NCI-H2227 (cell line): ENCODE results near the gene RNF149.

Experiments used
- DNase-seq: peaks from one replicate; lab custom pipeline; 2025; ENCODE audit not compliant: unreplicated experiment; lab: John Stamatoyannopoulos, UW

The RNF149 gene

DNA sequence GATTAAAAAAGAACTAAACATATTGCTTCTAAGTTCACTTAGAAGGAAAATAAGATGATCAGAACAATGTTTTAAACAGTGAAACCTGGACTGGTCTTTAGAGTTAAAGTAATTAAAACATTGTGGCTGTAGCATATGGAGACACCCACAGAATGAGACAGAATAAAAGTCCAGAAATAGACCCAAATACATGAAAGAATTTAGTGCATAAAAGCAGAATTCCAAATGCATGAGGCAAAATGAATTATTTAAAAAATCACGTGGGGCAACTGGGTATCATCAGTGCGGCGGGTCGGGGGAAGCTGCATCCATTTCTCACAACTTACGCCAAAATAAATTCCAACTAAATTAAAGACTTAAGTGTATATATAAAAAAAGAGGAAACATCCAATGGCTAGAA lies 12.1 kb downstream of the RNF149 start:
- DNase-seq: no peak

DNA sequence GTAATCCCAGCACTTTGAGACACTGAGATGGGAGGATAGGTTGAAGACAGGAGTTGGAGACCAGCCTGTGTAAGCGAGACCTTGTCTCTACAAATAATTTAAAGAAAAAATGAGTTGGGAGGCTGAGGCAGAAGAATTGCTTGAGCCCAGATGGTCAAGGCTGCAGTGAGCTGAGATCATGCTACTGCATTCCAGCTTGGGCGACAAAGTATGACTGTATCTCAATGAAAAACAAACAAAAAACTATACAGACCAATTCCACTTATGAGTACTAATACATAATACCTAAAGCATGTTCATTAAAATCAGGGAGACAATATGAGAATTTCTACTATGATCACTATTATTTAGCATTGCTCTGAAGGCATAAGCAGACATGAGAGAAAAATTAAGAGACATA lies 12.6 kb downstream of the RNF149 start:
- no peak for DNase-seq

DNA sequence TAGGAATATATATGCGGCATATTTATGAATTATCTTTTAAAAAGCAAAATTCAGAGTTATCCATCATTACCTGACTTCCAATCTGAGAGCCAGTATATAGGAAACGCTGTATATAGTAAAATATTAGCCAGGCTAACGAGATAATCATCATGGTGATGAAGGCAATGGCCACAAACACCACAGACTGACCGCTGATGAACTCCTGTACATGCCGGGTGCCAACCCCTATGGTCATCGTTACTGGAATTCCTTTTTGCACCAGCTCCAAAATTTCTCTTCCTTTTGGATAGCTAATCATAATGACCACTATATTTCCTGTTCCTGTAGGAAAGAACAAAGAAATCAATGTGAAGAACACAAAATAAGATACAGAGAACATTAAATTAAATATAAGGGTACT lies 13.6 kb downstream of the RNF149 start:
- DNase-seq: no peak

DNA sequence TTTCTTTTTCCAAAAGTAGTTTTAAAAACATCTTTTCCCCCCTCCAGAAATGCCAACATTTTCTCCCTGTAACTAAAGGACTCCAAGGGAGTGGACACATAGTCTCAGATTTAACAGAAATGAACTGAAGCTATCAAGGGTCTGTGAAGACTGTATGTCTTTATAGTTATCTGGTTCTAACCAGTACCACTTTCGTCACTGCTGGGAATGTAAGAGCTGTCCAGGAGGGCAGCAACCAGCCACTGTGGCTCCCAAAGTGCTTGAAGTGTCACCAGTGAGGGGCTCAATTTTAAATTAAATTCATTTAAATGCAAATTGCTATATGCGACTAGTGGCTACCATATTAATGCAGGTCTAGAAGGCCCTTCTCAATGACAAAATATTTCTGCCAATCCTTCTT lies 15.0 kb downstream of the RNF149 start:
- DNase-seq: no peak

DNA sequence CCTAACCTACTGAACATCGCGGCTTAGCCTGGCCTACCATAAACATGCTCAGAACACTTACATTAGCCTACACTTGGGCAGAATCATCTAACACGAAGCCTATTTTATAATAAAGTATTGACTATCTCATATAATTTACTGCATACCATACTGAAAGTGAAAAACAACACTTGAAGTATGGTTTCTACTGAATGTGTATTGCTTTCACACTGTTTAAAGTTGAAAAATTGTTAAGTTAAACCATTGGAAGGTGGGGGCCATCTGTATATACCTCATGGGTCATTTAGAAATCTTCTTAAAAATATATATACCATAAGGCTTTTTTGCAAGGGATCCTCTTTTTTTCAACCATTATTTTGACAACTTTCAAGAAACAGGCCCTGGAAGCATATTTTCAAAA lies 16.5 kb downstream of the RNF149 start:
- no peak for DNase-seq

DNA sequence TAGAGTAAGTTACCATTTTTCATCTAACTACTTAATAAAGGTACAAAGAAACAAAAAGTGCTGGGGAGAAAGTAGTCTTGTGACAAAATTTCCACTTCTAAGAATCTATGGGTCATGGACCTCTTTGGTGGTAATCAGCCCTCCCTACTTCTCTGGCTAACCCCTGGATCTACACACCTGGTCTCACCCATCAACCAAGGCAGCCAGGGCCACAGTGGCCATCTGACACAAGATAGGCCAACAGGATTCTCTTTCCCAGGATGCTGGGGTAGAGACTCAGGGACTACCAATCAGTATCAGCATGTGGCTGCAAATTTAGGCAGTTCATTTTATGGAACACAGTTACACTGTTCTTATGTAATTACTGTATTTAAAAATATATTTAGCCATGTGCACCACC lies 17.8 kb downstream of the RNF149 start:
- DNase-seq: no peak

DNA sequence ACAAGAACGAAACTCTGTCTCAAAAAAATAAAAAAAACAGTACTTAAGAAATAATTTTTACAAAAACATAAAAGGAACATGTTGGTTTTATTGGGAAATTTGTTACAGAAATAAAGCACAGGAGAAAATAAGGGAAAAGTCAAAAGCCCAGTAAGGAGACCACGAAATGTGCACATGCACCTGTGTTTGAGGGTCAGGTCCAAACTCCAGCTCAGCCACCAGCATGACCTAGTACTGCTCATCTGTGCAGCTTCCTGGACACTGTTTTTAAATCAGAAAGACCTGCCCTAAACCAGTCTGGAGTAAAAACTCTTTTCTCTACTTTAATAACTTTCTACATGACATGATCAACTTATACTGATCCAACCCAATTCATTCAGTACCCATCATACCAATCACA lies 21.2 kb downstream of the RNF149 start:
- no peak for DNase-seq

DNA sequence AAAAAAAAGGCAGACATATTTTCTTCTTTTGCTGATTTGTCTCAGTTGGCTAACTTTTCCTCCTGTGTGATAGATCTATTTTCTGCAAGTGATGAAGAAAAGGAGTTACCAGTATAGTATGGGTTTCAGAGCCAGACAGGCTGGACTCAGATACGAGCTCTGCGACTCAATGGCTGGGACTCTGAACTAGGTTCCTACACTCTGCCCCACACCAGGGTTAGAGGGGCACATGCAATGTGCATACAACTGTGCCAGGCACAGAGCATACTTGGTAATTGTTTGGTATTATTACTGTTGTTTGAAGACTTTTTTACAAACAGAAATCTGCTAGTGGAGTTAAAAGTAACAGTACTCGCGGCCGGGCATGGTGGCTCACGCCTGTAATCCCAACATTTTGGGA lies 21.8 kb downstream of the RNF149 start:
- DNase-seq: no peak

DNA sequence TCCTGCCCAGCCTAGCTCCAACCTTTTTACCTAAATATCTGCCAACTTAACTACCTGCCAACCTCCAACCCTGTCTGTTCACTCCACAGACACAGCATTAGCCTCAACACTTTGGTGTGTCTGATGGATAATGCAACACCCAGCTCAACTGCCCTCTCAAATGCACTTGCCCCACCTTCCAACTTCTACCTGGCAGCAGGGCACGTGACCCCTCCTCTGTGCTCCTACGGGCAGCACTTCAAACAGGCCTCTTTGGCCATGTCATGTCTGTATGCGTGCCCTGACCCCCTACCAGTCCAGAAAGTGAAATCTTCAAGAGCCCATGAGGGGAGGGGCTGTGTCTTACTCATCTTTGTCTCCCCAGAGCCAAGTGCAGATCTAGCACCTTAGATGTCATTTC lies 25.5 kb downstream of the RNF149 start:
- no peak for DNase-seq

DNA sequence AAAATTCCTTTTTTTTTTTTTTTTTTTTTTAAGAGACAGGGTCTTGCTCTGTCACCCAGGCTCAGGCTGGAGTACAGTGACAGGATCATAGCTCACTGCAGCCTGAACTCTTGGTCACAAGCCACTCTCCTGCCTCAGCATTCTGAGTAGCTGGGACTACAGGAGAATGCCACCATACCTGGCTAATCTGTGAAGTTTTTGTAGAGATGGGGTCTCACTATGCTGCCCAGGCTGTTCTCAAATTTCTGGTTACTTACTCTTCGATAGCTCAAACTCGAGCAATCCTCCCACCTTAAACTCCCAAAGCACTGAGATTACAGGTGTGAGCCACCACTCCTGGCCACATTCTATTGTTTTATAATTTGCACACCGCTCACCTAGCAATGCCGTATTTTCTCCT lies 27.0 kb downstream of the RNF149 start:
- no peak for DNase-seq

DNA sequence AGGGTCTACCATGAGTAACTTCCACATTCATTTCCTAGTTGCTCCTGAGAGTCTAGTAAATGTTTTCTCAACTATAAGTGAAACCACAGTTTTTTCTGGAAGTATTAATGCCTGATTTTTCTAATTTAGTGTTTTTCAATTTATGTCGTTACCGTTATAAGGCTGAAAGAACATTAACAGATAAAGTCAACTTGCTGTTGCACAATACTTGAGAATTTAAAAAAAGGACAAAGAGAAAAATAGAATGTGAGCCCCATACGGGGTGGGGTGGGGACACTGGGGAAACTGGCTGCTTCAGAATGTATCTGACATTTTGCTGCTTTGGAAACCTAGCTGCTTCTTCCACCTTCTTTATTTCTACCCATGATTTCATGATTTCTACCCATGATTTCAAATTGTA lies 29.6 kb downstream of the RNF149 start:
- DNase-seq: no peak

DNA sequence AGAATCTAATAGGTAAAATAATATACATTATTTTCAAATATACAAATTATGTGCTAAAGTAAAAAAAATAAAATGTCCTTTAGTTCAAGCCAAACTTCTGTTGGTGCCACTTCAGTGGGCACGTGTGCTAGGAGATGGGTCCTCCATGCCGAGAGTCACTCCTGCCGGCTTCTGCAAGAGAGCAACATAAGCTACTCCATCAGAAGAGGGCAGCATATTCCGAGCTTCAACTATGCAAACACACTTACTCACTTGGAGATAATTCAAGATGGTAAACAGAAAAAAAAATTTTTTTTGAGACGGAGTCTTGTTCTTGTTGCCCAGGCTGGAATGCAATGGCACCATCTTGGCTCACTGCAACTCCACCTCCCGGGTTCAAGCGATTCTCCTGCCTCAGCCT lies 31.4 kb downstream of the RNF149 start:
- DNase-seq: no peak

DNA sequence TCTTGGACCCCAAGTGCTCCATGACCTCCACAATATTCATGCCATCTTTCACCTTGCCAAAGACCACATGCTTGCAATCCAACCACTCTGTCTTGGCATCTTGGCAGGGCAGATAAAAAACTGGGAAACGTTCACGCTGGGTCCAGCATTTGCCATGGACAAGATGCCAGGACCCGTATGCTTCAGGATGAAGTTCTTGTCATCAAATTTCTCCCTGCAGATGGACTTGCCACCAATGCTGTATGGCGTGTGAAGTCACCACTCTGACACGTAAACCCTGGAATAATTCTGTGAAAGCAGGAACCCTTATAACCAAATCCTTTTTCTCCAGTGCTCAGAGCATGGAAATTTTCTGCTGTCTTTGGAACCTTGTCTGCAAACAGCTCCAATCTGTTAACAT lies 34.4 kb downstream of the RNF149 start:
- DNase-seq: no peak

DNA sequence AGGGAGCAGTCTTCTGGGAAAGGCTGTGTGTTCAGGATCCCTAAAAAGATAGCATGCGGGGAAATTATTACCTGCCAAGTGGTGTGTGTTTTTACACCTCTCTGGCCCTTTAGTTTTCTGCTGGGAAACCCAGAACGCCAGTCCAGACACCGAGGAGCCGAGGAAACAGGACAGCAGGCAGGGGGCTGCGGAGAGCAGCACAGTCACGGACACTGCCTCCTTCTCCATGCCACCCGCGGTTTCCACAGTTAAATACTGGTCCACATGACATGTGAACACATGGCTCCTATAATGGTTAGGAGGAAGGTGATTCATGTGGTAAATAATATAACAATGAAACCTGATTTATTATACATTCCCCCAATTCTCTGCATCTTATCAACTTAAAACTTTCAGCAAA lies 35.4 kb downstream of the RNF149 start:
- no peak for DNase-seq

DNA sequence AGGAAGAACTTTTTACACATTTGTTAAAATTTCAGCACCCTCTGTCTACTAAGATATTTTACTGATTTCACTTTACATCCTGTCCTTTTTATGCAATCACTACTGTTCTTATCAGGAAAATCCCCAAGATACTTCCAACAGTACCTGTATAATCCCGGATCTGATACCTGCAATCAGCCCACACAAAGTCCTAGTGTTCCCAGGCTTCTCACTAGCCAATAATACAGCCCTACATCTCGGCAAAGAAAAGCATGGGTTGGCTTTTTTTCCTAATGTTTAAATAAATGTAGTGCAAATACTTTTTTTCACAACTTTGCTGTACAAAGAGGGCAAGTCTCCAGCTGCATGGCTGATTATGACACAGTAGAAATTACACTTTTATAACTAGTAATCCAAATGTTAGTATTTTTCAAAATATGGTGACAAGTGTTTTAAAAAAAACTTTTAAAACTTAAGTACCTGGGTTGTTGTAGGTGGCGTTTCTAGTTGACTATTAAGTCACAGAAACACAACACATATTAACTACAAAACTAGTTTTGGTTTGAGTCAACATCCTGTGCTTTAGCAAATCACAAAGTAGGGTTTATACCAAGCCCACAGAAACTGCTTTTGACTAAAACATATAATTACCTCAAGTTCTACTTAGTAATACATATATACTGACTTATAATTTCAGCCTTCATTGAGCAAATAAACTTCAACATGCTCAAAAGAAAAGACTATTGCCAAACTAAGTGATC lies 36.3 kb downstream of the RNF149 start:
- no peak for DNase-seq

DNA sequence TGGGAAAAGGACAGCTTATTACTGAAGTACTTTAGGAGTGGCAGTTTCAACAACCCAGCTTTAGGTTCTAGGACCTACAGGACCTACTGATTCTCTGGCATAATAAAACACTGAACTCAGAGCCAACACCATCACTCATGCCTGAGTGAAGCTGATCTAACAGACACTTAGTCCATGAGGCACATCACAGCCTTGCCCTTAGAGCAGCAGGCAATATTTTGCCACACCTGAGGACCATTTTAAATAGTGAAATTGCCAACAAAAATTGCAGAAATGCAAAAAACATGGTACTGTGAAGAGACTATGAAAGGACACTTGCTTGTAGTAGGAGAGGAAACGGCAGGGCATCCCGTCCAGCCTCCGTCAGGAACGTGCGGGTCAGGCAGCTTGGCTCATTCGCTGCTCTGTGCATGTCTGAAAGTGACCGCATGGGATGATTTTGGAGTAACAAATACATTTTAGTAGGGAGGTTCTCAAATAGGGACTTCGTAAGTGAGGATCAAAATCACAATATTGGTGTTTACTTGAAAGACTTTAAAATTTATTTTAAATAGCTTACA lies 37.7 kb downstream of the RNF149 start:
- DNase-seq: no peak

DNA sequence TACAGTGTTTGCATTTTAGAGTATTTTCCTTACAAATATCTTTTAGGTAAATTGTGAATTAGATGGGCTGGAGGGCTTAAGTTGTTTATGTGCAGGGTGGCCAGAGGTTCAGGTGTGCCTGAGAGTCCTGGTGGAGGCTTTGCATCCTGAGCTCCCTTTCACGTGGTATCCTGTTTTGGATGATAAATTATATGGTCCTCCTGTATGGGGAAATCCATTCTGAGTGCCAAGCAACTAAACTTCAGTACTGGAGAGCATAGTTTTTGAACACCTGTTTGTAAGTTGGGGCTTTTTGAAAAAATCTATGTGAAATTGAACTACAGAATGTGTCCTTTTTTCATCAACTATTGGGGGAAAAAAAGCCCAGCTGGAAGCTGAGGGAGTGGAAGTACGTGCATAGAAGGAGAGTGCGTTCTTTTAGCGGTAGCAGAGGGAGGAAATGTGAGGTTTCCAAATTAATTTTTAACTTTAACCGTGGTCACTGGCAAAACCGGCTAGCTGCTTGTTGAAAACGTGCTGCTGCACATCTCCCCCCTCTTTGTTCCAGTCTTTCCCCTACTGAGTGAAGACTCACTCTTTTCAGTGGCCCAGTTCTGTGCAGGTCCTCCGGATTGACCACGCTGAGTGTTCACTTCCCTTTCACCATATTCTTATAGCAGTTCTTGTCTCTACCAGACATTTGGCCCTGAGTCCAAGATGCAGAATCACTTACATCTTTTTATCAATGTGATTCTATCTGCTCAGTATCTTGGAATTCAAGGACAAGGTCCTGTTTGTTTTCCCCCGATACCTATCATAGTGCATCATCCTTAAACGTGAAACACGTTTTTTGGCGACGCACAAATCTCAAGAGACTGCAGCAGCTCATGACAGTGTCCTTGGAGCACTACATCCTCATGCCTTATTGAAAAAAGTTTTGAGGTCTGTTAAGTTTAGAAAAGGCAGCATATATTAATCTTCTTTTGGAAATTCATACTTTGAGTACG lies 40.5 kb downstream of the RNF149 start:
- DNase-seq: no peak

DNA sequence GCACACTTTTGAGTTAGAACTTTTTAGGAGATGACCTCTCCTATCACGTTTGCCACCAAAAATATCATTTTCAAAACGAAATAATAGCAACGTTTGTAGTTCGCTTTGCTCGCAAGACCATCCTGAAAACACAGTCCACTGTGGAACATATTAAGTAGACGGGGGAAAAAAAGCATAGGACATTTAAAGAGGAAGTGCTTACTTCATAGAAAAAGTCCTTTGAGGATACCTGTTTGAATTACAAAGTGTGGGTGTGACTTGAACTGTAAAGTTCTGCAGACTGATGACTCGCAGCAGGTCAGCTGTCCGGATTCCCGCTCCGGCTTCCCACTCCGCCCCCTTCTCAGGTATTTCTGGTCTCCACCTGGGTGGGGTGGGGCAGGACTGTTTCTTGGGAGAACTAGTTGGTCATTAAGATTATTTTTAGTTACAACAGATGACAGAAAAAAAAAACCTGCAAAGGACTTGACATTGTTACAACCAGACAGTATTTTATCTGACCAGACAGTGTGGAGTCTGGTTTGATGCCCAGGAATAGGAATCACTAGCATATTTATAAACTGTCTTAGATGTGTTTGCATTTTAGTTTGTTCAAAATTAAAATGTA lies 42.5 kb downstream of the RNF149 start:
- no peak for DNase-seq

DNA sequence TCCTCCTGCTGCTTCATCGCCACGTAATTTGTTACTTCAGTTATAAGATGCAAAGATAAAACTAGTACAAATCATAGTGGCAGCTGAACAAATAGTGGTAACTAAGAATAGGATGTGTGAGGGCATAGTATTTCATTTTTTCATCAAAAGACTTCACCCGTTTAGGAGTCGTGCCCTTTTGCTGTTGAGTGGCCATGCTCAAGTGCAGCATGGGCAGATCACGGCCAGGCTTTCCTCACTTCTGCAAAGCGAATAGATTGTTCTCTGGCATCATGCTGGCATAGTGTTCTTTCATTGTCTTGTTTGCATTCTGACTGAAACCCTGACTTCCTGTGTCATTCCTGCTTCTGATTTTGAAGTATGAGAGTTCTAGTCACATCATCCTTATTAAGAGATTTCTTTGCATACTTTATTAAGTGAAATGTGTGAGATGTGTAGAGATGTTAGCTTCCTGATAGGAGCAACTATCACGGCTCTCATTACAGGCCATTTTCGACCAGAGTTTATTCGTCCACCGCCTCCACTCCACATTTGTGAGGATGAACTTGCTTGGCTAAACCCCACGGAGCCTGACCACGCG lies 44.1 kb downstream of the RNF149 start:
- DNase-seq: no peak

DNA sequence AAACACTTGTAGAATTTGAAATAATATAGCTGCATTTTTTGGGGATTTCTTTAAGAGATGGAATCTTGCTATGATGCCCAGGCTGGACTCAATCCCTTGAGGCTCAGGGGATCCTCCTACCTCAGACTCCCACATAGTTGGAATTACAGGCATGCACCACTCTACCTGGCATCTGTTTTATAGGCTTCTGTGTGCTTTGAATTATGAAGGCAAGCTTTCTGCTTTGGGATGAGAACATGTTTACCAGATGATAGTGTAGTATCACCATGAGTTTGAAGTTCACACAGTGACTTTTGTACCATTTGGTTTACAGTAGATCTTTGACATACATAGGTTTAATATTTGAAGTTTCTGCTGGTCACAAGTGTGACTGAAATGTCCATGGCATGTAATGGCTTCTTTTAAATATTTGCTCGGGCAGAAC lies 45.1 kb downstream of the RNF149 start:
- DNase-seq: no peak

DNA sequence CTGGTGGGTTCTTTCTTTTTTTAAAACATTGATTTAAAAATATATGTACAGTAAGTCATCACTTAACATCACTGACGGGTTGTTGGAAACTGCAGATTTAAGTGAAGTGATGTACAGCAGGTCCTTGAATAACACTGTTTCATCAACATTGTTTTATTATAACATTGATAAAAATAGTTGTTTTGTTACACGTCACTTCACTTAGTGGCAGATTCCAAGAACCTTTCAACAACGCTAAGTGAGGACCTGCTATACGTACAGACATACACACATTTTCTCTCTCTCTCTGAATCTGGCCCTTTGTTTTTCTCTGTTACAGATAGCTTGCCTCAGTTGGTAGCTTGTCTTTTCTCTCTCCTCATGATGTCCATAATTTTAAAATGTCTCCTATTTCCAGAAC lies 46.4 kb downstream of the RNF149 start:
- DNase-seq: no peak
